ENCODE data around the gene CDK5. TPM values are rescaled to one million over a fixed set of nuclear protein-coding genes. Genes with fewer than 3 reads are reported as not detected.

CDK5 gene
- total and polyA plus RNA-seq, 9 of the 15 experiments (the other 6 are each of a cell fraction or from before 2014, with no cell fraction given) = 3.2 to 38.0 (median 27.5) TPM

GRCh38 chr7:151008511-151009323 is 49.0 kb downstream of the CDK5 start (continued):
- TF ChIP-seq PKNOX1 (IDR thresholded peaks at IDR 0.05) = no peak
- no peak for TF ChIP-seq HSF4 (CRISPR knock-in tag; IDR thresholded peaks at IDR 0.05; ENCODE audit: borderline replicate concordance)
- no peak for TF ChIP-seq MTF1 (CRISPR knock-in tag; IDR thresholded peaks at IDR 0.05; ENCODE audit: borderline replicate concordance)
- TF ChIP-seq ZNF592 (IDR thresholded peaks at IDR 0.05) = peak; percentile 93
- TF ChIP-seq ZNF146 (CRISPR knock-in tag; IDR thresholded peaks at IDR 0.05; ENCODE audit: unreplicated experiment) = no peak
- no peak for TF ChIP-seq GTF2A2 (tag; IDR thresholded peaks at IDR 0.05)
- no peak for TF ChIP-seq EHMT2 (IDR thresholded peaks at IDR 0.05)
- peak; percentile 96; the same call in 1 of the 2 replicates for TF ChIP-seq THRAP3 (IDR thresholded peaks at IDR 0.05; ENCODE audit: borderline replicate concordance)
- TF ChIP-seq SMARCA4 (IDR thresholded peaks at IDR 0.05) = no peak; the same call in 1 of the 2 replicates
- TF ChIP-seq FOS (IDR thresholded peaks at IDR 0.05; ENCODE audit: extremely low read depth, insufficient read length) = peak; percentile 53
- TF ChIP-seq BRCA1 (IDR thresholded peaks at IDR 0.05) = no peak
- TF ChIP-seq BRCA1 (CRISPR knock-in tag; IDR thresholded peaks at IDR 0.05) = no peak
- TF ChIP-seq PCBP1 (IDR thresholded peaks at IDR 0.05; ENCODE audit: low read depth, low read length, poor library complexity, severe bottlenecking) = peak; percentile 50
- 0 out of 2 replicates have a peak, but pooled peaks have one; percentile 73 for TF ChIP-seq ARID3B (CRISPR knock-in tag; IDR thresholded peaks at IDR 0.05; ENCODE audit: borderline replicate concordance)
- peak; percentile 54 for TF ChIP-seq ZNF583 (CRISPR knock-in tag; IDR thresholded peaks at IDR 0.05)
- no peak for TF ChIP-seq MED1 (CRISPR knock-in tag; IDR thresholded peaks at IDR 0.05; ENCODE audit: borderline replicate concordance)
- TF ChIP-seq ZBTB33 (CRISPR knock-in tag; IDR thresholded peaks at IDR 0.05) = peak; percentile 80
- TF ChIP-seq BCOR (IDR thresholded peaks at IDR 0.05) = peak; percentile 100

Data from K562 (cell line).